Peyer's patch (tissue), 4 donors: ENCODE measurements around the gene BTBD3. TPM values are rescaled to one million over a fixed set of nuclear protein-coding genes. Genes with fewer than 3 reads are reported as not detected.

Experiments used
- DNase-seq, 3 donors: peaks; one replicate each; pipeline ENCODE4 v3.0.0-alpha.2; 2017 to 2019
- H3K27ac ChIP-seq, 4 donors: fragments of 200-600 bp; sonication (generic); one replicate each; pipeline ENCODE4 v1.5.1; 2016 to 2019
- H3K27me3 ChIP-seq, 2 donors: fragments of 200-600 bp; sonication (generic); one replicate each; pipeline ENCODE4 v1.5.1; 2019
- H3K36me3 ChIP-seq, 3 donors: fragments of 200-600 bp; sonication (generic); one replicate each; pipeline ENCODE4 v1.5.1; 2016 to 2019
- H3K4me1 ChIP-seq, 4 donors: fragments of 200-600 bp; sonication (generic); one replicate each; pipeline ENCODE4 v1.5.1; 2016 to 2019
- H3K4me3 ChIP-seq, 4 donors: fragments of 200-600 bp; sonication (generic); 1 replicate in 3 of 4; 2 replicates in 1 of 4; pipeline ENCODE4 v1.5.1; 2016 to 2019; ENCODE audit warnings: mild to moderate bottlenecking in 1 of 4
- H3K9me3 ChIP-seq, 4 donors: fragments of 200-600 bp; sonication (generic); one replicate each; pipeline ENCODE4 v1.5.1; 2016 to 2019; ENCODE audit warnings: mild to moderate bottlenecking in 1 of 4
- CTCF ChIP-seq, 6 experiments: fragments of 450-650 bp in 4 of 6; fragments of 200-600 bp in 2 of 6; sonication (generic) in 1 of 6; IDR thresholded peaks; one replicate each; pipeline ENCODE4 v1.5.1; 2017 to 2019; ENCODE audit warnings: antibody characterized with exemption in 6 of 6, mild to moderate bottlenecking in 3 of 6, moderate library complexity in 1 of 6
- total RNA-seq, 4 donors: library from RNA; depleted of rRNA; stranded (reverse); fragments of >200 nt; gene quantifications; one replicate each; pipeline ENCODE4 v1.1.0, GENCODE V29; 2016

The BTBD3 gene
- total RNA-seq, 4 donors from 2014 or later: 25.6 to 47.6 (median 43.8) TPM

GRCh38 chr20:11972478-11972877, 54.8 kb downstream of the BTBD3 start:
- H3K27me3 ChIP-seq: no peaks in the 10 kb centered on the region
- no peaks in the 10 kb centered on the region for H3K9me3 ChIP-seq
- no peaks in the 10 kb centered on the region for H3K36me3 ChIP-seq
- no peaks in the 10 kb centered on the region for H3K4me1 ChIP-seq
- no peak overlapping the region for H3K4me3 ChIP-seq
- no peak for TF ChIP-seq CTCF (IDR thresholded peaks at IDR 0.05)
- no peak for DNase-seq
- H3K27ac ChIP-seq: no peak overlapping the region
